UCSD-AML1 (cell line): ENCODE data around the gene CAB39L.

ENCODE experiments used
- DNase-seq: peaks from one replicate; lab custom pipeline; 2025; ENCODE audit not compliant: unreplicated experiment; lab: John Stamatoyannopoulos, UW

CAB39L gene

DNA sequence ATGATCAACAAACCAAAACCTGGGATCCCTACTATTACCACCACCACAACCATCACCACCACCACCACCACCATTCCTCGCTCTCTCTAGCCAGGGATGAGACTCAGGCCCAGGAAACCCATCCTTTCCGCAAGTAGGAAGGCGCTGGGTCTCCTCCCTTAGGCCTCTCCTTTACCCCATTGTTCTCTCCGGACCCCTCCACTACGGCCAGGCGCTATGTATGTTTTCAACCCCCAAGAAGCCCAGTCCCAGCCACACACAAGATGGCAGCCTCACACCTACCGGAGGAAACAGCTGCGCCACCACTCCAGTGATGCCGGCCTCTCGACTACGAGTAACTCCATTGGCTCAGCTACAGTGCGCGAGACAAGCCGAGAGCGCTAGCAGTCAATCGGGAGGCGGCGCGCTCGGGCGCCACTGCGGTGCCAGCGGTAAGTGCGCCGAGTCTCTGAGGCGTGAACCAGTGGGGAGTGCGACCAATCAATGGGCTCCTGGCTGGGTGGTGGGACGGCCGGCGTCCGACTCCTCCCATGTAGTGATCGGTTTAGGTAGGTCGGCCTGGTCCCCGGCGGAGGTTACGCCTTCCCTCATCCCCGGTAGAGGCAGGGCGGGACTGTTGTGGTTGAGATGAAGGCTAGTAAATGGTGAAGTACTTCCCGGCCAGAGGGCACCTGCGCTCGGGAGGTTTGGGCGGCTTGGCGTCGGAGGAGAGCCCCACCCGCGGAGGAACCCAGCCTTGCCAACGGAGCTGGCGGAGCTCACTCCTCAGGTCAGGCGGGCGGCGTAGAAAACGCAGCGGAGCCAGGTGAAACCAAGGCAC lies at the start of gene CAB39L, which contains the start of gene SETDB2:
Gene CAB39L (minus strand): TSS at position 361 of the 820 bp plus-strand sequence. CDS start 61,154 bp downstream, outside the sequence.
Gene SETDB2 (plus strand): TSS at position 571 of the 820 bp plus-strand sequence. CDS start 7,620 bp downstream, outside the sequence.
- peak; percentile 99 for DNase-seq

DNA sequence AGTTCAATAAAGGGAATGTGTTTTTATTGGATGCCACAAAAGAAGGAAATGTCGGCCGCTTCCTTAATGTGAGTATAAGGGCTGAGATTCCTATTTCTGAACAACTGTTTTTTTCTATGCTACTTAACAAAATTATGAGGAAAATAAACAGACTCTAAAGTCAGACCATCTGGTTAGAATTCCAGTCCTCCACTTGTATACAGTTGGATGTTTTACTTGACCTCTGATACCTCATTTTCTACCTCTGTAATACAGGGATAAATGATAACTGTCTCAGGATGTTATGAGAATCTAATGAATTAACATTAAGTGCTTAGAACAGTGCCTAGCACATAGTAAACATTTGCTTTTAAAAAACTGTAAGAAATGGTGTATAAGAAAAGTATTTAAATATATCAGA lies 44.7 kb upstream of the CAB39L start:
- no peak for DNase-seq

DNA sequence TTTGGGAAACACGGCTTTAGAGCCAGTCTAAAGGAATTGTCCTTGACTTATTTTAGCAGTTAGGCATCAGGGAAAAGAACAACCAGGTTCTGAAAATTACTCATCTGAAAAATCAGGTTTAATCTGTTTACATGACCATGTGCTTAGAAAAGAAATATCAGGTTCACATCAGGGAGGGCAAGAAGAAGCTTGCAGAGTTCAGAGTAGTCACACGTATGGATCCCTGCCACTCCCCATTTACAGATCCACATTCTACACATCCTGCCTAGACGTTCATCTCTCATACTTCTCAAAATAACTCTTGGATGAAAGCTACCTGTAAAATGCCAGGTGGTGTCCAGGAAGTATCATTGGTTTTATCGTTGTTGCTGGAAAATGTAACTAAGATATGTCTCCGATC lies 37.9 kb upstream of the CAB39L start:
- no peak for DNase-seq

DNA sequence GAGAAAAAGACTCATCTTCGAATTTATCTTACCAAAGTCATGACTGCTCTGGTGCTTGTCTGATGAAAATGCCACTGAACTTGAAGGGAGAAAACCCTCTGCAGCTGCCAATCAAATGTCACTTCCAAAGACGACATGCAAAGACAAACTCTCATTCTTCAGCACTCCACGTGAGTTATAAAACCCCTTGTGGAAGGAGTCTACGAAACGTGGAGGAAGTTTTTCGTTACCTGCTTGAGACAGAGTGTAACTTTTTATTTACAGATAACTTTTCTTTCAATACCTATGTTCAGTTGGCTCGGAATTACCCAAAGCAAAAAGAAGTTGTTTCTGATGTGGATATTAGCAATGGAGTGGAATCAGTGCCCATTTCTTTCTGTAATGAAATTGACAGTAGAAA lies 32.7 kb upstream of the CAB39L start:
- no peak for DNase-seq

DNA sequence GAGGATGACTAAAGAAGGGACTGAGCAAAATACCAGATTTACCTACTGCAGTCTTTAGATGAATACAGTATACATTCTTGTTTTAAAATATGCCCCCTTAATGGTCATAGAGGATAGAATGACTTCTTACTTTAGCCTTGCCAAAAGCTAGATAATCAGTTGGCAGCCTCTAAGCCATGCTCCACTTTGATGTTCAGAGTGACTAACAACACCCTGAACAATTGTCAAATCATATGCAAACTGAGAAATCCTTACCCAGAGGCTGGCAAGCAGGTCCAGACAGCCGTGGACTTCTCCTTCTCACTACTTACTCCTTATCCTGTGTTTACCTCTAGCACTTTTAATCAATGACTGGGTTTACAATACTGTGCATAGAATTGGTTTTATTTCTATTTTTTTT lies 28.3 kb upstream of the CAB39L start:
- no peak for DNase-seq

DNA sequence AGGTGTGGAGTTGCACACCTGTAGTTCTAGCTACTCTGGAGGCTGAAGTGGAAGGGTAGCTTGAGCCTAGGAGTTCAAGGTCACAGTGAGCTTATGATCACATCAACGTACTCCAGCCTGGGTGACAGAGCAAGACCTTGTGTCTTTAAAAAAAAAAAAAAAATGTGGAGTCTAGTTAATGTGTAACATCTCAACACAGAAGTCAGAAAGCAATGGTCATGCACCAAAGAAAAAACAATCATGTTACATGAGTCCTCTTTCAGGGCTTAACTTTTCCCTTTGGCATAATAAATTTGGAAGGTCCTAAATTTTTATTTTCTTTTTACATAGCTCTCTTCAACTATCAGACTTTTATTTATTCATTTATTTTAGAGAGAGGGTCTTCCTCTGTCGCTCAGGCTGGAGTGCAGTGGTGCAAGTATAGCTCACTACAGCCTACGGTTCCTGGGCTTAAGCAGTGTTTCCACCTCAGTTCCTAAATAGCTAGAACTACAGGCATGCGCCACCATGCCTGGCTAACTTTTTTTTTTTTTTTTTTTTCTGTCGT lies 22.5 kb upstream of the CAB39L start:
- no peak for DNase-seq

DNA sequence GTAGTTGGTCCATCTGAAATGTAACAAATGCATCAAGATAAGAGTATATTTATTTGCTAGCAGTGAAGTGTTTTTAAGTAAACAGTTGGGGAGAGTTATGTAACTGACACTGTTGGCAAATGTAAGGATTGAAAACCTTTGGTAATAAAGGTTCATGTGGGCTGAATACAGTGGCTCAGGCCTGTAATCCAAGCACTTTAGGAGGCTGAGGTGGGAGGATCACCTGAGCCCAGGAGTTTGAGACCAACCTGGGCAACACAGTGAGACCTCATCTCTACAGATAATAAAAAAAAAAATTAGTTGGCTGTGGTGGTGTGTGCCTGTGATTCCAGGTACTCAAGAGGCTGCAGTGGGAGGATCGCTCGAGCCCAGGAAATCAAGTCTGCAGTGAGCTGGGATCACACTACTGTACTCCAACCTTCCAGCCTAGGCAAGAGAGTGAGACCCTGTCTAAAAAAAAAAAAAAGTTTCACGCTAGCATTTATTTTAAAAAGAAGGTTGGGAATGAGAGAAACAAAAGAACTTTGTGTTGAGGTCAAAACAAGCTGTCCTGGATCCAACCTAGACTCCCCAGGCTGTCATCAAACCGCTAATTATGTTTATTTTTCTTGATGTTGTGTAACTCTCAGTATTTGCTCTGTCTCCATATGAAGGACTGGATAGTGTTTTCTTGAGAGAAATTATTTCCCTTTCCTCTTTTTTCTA lies 20.9 kb upstream of the CAB39L start:
- DNase-seq: no peak

DNA sequence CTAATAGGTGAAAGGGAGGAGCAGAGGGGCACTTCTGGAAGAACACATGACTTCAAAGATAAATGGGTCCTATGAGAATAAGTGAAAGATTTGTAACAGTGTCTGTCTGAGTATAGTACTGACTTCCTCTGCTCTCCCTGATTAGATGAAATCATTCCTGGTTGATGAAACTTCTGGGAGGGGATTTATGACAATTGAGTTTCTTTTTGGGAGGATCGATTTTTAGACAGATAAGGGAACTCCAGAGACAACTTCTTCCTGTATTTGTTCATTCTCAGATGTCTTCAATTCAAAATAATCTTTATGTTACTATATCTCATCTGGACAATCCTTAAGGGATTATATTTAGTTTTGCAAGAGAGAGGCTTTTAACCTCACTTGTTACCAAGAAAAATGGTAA lies 20.2 kb upstream of the CAB39L start:
- DNase-seq: no peak

DNA sequence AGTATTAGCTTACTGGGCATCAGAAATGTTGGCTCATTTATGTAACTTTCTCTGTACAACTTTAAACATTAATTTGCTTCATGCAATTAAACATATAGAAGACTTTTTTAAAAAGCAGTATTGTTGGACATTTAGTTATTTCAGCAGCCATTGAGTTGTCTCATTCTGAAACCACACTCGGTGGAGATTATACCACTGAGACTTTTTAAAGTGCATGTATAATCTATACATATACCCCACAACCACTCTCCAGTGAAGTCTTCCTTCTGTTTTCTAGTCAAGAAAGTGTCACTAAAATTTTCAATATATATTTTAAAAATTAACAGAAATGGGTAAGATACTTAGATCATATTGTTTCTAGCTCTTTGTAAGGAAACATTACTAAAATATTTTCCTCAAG lies 15.7 kb upstream of the CAB39L start:
- DNase-seq: no peak

DNA sequence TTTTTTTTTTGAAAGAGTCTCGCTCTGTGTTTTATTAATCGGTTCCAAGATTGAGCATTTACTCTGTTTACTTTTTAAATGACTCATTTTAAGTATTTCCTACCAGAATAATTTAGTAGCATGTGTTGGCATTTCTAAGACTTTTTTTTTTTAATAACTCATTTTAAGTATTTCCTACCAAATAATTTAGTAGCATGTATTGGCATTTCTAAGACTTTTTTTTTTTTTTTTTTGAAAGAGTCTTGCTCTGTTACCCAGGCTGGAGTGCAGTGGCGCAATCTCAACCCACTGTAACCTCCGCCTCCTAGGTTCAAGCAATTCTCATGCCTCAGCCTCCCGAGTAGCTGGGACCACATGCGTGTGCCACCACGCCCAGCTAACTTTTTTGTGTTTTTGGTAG lies 13.4 kb upstream of the CAB39L start:
- DNase-seq: no peak

DNA sequence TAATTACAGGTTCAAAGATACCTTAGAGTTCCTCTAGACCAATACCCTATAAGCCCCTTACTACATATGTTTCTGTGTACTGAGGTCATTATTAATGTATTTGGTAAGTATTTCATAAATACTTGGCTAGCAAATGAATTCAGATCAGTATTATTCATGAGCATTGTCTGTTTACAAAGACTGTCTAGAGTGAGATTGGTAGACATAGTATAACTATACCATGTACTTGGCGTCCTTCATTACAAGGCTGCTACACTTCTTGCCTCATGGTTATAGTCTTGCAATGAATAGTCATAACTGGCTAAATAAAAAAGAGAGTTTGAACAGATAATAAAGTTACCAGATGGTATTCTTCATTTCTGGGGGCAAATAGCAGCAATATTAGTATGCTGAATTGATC lies 12.3 kb upstream of the CAB39L start:
- no peak for DNase-seq

DNA sequence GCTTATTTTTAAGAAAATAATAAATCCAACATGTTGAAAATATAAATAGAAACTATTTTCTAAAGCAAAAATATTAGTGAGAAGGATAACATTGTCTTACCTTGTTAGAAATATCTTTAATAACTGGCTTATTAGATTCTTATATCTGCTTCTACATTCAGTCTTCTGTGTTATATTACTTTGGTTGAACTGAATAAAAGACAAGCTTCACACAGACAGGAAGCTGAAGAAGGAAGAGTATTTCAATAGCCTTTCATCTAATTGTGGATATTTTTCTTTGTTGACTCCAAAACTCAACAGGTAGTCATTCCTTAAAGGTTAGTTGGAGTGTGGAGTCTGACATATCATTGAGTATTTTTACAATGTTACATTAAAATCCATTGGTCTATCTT lies 11.1 kb upstream of the CAB39L start:
- no peak for DNase-seq

DNA sequence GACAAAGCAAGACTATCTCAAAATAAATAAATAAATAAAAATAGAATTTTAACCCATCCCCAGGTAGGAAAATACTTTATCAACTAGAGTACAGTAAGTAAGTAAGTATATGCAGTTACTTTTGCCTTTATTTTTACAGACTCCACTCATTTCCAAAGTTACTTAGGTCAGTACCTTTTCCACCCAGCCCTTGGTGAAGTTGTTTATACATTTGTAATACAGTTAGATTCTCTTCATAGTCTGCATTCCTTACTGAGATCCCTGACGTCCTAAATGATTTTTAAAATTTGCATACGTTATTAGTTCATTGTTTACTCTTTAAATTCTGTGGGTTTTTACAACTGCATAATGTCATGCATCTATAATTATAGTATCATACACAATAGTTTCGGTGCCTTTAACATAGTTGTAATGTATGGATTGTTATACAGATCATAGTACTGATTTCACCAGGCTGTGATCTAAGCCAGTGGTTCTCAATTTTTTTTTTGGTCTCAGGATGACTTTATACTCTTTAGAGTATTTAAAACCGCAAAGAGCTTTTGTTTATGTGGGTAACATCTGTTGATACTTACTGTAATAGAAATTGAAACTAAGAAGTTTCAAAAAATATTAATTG lies 10.6 kb upstream of the CAB39L start:
- DNase-seq: no peak

DNA sequence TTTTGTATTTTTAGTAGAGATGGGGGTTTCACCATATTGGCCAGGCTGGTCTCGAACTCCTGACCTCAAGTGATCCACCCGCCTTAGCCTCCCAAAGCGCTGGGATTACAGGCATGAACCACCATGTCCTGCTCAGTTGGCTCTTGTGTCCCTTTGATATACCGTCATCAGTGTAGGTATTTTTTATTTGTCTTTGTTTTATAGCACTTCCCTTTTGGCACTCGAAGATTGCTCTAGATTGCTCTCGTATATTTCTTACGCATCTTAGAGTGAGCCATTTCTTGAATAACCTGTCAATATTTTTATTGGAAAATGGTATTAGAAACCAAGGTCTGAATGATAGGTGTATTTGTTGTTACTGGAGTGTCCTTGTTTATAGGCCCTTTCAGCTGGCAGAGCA lies 9.6 kb upstream of the CAB39L start:
- DNase-seq: no peak

DNA sequence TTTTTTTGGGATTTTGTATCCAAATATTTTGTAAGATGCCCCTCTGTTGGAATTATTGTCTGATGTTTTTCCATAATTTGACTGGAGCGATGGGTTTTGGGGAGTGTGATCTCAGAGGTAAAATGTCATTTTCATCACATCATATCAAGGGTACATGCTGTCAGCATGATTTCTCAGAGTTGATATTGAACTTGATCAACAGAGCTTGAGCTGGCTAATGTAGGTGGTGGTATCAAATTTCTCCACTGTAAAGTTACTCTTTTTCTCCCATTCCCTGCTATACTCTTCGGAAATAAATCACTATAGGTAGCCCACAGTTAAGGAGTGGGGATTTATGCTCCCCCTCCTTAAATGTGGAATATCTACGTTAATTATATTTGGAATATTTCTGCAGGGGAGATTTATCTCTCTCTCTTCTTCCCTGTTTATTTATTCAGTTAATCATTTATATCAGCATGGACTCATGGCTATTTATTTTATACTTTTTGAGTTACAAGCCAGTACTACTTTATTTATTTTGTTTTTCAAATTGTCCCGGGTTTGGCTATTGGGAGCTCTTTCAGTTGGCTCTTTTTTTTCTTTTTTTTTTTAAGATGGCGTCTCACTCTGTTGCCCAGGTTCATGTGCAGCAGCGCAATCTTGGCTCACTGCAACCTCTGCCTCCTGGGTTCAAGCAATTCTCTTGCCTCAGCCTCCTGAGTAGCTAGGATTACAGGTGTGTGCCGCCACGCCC lies 9.0 kb upstream of the CAB39L start:
- no peak for DNase-seq

DNA sequence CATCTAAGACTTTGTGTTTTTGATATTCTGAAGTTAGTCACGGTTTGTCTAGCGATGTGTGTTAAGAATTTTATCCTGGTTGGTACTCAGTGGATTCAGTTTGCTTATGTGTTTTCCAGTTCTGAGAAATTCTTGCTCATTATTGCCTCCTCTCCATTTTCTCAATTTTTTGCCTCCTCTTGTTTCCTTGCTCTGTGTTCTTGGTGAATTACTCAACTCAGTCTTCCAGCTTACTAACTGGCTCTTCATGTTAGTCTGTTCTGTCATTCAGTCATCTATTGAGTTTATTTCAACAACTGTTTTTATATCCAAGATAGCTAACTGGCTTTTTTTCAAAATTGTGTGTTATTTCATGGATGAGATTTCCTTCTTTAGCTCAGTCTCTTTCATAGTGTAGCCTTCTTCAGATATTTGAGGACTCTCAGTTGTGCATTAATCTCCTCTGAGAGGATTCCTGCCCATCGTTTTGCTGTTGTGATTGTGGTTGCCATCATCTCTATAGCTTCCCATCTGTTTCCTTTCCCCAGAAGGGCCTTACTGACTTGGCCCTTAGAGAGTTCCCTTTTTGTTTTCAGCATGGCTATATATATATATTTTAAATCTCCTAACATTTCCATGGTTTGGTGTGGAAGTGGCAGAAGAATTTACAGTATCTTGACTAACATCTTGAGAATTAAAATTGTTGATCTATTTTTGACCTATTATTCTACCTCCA lies 6.4 kb upstream of the CAB39L start:
- DNase-seq: no peak

DNA sequence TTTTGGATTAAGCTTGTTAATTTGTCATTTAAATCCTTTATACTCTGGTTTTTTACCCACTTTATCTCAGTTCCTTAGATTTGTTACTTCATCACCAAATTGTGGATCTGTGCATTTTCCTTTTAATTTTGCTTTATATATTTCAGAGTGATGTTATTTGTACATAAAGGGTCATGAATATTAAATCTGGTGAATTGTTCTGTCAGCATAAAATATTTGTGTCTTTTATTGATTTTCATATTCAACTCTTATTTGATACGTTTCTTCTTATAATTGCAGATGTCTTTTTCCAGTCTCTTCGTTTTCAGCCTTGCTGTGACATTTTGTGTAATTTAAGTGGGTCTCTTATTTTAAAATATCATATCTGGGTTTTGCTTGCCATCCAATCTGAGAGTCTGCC lies 4.9 kb upstream of the CAB39L start:
- DNase-seq: no peak

DNA sequence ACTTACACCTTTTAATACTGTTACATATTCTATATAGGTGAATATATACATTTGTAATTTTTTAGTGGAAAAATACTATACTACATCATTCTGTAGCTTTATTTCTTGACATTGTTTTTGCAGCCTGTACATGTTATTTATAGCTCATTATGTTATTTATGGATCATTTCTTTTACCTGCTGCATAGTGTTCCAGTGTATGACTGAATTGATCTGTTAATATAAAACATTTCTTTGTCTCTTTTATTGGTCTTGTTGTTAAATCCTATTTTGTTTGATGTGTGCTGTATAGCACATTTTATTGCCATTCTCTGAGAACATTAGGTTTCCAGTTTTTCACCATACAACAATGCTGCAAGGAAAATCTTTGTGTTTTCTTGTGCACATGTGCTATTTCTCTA lies 2.6 kb upstream of the CAB39L start:
- no peak for DNase-seq

DNA sequence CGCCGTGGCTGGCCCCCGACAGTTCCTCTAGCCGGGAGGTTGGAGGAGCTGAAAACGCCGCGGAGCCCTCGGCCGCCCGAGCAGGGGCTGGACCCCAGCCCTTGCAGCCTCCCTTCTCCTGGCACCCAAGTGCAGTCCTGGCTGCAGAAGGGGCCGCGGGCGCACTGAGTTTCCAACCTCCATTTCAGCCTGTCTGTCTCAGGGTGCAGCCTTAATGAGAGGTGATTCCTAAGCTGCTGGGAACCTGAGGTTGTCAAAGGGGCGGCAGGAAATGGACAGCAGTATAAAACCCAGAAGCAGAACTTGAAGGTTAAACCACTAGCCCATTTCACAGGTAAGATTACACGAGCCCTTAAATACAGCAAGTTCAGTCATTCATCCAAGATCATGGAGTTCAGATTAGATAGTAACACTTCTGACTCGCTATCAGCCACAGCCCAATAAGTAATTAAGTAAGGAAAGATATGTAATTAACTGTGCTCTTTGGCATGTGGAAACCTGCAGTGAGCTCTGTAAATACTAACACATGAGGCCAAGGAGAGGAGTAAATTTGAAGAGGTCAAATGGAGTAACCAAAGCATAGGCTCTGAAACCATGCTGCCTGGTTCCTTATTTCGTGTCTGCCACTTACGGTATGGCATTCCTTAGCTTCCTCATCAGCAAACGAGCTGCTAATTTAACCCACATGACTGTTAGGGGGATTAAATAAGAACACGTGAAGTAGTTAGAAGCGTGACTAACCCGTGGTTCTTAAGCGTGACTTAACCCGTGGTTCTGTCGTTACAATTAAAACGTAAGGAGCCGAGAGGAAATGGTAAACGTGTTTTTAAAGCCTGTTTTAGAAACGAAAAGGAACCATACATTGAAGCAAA lies 896 bp upstream of the CAB39L start:
- DNase-seq: peak; percentile 15

DNA sequence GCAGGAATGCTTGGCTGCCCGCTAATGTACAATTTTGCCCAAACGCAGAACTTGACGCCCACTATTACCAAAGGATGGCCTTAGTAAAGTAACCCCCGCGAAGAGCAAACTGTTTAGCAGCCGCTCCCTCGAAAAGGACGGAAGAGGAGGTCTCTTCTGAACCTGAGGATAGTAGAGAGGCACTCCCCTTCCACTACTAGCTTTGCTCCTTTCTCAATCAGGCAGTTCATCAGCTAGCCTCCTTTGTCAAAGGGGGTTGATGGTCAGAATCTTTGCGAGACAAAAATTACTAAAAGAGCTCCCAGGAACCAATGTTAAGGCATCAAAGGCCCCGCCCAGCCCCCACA lies 534 bp downstream of the CAB39L start:
- DNase-seq: no peak
